ENCODE data around the gene FAM163A.
A peak's percentile ranks its signal among the peaks of the same experiment; 100 is the strongest.

FAM163A gene

DNA sequence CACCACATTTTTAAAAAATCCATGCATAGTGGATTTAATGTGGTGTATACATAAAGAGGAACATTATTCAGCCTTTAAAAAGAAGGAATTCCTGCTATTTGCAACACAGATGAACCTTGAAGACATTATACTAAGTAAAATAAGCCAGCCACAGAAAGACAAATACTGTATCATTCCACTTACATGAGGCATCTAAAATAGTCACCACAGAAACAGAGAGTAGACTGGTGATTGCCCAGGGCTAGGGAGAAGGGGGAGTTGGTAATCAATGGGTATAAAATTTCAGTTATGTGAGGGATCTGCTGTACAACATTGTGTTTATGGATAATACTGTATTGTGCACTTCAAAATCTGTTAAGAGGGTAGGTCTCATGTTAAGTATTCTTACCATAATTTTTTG lies 10.0 kb downstream of the FAM163A start:
- no peak for DNase-seq

DNA sequence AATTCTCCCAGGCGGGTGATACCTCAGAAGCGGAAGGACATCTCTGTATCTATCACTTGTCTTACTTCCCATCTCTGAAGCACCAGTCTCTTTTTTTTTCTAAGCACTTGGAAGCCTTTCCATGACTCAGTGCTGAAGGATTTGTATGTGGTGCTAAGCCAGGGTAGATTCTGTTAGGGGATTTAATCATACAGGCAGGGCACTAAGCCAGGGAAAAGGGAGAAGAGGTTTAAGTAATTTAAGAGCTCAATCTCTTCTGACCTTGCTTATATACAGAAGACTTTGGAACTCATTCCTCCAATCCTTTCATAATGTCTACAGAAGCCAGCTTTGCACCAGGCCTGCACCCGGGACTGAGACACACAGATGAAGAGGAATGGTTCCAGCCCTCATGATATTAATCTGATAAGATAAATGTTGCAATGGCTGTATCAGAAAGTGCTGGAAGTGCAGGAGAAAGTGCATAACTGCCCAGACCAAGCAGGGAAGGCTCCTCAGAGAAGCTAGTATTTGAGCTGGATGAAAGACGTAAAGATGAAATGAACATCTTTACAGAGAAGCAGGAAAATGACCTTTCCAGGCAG lies 11.0 kb downstream of the FAM163A start:
- DNase-seq, result no peak

DNA sequence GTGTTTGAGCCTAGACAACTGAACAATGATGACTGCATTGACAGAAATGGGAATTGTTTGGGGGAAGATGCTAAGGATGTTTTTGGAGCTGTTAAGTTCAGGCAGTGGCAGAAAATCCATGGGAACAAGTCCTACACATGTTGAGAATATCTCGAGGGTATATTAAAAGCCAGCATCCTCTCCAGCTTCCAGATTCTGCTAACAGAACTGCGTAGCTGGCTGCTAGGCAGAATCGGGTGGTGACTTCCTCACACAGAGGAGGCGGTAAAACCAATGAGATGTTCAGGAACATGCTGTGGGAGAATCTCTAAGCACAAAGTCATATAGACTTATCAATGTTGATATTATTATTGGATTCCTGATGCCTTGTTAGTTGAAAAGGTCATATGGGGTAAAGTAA lies 14.8 kb downstream of the FAM163A start:
- no peak for DNase-seq

DNA sequence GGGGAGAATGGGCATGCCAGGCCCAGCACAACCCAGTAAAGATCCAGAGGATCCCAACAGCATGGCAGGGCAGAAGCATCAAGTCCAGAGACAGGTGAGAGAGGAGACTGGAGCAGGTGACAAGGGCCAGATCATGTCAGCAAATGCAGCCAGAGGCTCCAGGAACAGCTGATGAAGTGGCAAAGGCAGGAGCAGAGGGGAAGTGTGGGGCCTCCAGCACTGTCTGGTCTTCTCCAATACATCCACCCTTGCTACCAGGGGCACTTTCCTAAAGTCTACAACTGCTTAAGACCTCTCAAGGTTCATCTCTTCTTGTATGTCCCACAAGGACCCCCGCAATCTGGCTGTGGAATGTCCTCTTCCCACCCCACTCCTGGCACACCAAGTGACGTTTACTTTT lies 17.4 kb downstream of the FAM163A start:
- peak; percentile 32 for DNase-seq

DNA sequence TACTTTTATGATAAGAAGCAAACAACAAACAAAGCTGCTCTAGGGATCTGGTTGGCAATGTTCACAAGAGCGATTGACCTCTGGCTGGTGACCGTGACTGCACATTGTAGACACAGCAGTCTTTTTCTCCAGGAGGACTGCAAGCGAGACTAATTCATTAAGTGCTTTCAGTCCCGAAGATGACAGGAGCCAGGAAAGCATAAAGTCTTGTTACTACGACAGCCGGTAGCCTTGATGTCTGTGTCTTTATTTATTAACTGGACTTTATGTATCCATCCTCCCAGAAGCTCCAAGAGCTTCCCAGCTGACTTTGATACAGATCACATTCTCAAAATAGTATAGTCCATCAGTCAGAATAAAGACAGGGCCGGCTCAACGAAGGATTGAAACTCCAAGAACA lies 18.2 kb downstream of the FAM163A start:
- DNase-seq, result no peak

DNA sequence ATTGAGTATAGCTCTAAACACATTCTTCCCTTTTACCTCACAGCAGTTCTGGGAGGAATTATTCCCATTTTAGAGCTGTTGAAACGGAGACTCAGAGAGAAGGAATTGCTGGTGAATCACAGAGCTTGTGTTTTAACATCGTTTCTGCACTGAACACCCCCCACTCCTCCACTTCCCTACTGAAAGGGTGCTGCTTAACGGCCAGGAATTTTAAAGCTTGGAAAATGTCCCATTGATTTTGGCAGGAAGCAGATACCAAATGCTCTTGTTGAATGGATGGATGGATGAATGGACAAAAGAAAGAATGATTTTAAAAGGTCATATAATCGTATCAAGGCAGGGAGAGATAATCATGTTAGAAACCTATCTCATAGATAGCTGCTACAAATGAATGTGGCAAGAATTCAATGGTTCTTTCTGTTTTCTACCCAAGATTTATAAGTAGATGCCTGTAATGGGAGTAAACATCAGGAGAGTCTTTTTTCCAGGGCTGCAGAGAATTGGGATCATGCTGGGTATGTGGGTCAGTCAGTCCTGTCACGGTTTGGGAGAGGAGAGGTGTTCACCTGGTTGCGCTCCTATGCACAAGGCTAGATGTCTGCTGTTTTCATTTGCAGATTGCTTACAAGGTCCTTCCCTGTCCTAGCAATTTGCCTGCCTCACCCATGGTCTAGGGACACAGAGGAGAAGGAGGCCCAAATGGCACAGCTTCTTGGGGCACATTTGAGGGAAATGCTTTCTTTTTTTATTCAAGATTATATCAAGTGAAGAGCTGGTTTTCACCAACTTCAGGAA lies 19.0 kb downstream of the FAM163A start:
- no peak for DNase-seq

DNA sequence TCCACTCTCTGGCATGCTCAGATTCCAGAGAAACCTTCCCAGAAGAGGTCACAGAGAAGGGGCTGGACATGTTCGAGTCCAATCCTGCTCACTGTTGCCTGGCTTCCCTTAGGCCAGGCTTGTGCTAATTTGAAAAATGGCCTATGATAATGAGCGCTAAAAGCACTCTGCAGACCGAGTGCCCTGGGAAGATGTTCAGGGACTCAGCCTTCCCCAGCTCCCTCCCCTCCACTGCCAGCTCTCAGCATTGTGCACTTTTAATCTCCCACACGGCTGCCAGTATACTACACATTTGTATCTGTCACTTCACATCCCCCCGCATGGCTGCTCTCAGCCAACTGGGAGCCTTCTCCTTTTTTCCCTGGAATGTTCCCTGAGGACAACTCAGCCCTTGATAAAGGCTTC lies 24.1 kb downstream of the FAM163A start:
- peak; percentile 66 for DNase-seq

DNA sequence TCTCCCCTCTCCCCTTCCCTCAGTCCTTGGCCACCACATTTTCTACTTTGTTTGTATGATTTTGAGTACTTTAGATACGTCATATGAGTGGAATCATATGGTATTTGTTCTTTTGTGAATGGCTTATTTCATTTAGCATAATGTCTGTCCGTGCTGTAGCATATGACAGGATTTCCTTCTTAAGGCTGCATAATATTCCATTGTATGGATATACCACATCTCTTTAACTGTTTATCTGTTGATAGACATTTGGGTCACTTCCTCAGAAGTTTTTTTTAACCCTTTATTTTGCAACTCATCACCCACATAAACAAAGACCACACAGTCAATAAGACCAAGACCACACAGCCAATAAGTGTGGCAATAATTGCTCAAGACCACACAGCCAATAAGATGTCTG lies 24.9 kb downstream of the FAM163A start:
- DNase-seq, result no peak

DNA sequence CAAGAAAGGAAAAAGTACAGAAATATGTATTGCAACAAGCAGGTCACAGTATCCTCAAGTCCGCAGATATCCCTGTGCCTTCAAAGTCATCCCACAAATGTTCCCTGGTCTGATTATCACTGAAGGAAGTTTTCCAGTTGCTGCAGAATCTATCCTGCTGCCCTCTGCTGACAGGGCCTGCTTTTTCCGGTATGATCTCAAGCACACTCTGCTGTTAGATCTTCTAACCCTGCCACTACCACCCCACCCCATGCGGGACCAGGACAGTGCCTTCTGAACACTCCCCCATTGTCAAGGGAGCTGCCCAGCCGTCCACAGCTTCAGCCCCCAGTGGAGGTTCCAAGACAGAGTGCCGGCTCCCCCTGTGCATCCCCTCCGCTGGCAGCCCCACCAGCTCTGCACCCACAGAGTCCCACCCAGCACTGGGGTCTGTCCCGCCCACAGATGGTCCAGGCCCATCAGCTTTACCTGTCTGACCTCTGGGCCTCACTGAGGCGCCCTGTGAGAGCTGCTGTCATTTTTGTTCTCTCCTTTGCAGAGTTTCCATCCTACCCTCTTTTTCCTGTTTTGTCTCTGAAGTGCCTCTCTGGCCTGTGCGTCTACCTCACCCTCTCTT lies 27.9 kb downstream of the FAM163A start:
- no peak for DNase-seq

DNA sequence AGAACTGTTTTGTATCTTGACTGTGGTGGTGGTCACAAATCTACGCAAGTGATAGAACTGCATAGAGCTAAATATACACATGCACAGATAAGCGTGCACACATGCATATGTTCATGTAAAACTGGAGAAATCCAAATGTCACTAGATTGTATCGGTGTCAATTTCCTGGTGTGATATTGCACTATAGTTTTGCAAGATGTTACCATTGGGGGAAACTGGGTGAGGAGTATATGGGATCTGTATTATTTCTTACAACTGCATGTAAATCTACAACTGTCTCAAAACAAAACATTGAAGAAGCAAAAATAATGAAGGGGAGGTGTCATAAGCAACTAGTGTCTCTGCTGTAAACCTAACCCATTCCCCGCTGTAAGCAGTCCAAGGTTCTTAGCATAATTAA lies 30.2 kb downstream of the FAM163A start:
- no peak for DNase-seq

DNA sequence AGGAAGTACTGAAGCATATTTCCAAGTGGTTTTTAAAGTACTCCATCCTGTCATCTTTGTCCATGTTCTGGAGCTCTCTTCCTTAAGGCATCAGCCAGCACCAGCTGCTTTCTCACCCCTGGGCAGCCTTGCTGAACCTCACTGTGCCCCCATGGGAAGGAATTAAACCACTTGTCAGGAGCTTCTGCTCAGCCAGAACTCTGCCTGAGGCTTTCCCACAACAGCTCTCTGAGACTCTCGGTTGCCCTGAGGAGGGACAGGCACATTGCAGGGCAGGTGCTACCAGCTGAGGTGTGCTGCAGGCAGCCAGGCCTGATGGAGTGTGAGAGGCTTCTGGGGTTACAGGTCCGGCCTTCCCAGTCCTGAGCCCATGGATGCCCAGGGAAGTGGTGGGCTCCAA lies 30.9 kb downstream of the FAM163A start:
- peak; percentile 43 for DNase-seq

DNA sequence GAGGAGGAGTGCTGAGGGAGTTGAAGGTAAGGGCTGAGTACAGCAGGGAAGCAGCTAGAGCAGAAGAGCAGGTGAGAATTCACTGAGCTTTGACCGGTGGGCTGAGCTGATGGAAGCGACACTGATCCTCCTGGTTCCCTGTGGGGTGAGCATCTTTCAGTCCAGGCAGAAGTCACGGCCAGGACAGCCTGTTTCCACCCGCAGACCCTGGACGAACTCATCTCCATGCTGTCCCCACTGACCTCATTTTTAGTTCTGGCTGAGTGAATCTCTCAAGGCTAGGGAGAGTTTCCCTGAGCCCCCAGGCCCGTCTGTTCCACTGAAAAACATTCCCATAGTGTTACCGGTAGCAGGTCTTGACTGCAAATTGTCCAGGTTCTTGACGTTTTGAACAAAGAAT lies 31.5 kb downstream of the FAM163A start:
- DNase-seq, result peak; percentile 34

DNA sequence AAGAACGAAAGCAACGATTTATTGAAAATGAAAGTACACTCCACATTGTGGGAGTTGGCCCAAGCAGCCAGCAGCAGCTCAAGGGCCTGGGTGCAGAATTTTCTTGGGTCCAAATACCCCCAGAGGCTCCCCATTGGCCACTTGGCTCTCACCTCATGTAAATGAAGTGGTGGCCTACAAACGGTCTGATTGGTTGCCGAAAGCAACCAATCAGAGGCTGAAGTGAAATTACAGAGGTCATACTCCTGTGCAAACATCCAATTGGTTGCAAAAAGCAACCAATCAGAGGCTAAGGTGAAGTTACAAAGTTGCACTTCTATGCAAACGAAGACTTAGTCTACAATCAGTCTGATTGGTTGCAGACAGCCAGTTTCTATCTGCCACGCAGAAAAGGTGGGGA lies 31.9 kb downstream of the FAM163A start:
- no peak for DNase-seq

DNA sequence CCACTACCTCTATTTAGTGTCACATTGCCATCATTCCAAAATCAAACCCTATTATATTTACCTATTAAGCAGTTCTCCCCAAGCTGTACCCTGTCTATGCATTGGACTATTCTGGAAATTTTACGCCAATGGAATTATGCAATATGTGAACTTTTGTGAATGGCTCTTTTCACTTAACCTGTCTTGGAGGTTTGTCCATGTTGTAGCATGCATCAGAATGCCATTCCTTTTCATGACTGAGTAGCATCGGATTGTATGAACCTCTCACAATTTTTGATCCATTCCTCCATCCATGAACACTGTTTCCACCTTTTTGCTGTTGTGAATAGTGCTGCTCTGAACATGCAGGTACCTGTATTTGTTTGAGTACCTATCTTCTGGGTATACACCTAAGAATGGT lies 33.7 kb downstream of the FAM163A start:
- no peak for DNase-seq

DNA sequence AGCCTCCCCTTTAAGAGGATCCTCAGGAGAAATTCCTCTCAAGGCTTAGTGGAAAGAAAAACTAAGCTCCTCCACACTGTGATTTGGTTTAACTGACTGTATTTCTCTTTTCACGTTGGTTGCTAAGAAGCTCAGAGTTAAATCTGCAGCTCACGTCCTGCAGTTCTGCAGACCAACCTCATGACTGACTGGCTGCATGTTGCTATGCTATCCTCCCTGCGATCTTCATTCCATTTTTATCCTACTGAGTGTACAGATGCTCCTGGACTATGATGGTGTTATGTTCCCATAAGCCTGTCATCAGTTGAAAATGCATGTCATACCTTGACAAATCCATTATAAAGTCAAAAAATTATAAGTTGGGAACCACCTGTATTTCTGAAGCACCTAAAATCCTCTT lies 34.6 kb downstream of the FAM163A start:
- no peak for DNase-seq

DNA sequence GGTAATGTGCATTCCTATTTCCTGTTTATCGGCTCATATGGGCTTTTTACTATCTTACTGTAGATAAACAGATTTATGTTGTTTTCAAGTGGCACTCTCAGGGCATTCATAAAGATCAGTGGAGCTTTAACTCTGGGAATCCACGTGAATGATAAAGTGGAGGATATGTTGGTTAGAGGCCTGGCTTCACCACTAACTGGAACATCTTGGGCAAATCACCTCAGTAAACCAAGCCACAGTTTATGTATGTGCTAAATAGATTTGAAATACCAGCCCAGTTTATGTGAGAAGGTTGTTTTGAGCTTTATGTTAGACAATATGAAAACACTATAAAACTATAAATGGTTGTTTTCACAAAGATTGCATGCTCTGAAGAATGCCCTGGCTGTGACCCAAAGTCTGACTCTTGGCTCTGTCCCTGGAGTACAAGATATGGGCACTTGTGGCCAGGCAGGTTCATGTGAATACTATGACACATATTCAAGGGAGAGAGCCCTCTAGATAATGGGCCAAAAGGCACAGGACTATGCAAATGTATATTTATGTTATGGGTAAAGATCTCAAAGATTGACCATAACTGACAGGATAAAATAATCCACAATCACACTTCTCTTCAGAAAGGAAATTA lies 36.7 kb downstream of the FAM163A start:
- no peak for DNase-seq

DNA sequence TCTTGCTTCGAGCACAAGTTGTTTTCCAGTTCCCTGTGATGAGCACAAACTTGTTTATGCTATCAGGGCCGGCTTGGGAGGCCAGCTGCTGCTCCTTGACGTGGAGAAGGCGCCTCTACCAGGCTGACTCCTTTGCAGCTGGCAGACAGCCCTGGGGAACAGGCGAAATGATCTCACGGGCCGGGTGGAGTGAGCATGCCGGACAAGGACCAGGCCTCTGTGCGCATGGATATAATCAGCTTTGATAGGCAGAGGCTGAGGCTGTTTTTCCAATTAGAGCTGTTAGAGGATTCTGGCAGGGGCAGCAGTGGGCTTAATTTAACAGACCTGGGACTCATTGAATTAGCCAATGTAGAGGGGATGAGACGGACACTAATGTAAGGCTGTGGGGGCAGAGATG lies 38.9 kb downstream of the FAM163A start:
- no peak for DNase-seq

DNA sequence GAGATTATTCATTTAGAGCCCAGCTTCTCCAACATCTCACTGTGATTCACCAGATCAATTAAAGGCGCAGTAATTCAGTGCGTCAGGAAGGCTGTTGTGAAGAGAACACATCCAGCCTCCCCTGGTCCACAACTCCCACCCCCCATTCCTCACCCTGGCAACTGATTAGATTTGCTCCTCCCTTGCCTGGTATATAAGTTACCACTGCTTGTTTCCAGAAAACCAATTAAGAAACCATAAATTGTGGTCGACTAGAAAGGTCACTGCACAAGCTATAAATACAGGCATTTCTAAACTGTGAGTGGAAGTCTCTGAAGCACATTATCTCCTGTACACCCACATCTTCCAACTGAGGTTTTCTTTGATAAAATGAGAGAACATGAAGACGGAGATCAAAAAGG lies 41.9 kb downstream of the FAM163A start:
- DNase-seq, result no peak

DNA sequence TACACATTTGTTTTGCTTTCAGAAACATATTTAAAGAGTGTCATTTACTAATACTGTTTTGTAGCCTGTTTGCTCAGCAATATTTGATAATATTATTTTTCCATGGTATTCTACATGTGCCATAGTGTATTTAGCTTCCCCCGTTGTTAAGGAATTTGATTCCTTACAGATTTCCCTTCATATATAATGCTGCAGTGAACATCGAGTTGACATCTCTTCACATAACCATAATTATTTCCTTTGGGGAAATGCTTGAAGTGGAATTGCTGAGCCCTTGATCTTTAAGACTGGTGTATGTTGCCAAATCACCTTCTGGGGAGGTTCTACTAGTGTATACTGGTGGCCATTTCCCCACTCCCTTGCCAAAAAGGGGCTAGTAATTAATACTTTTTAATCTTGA lies 42.6 kb downstream of the FAM163A start:
- DNase-seq, result no peak

DNA sequence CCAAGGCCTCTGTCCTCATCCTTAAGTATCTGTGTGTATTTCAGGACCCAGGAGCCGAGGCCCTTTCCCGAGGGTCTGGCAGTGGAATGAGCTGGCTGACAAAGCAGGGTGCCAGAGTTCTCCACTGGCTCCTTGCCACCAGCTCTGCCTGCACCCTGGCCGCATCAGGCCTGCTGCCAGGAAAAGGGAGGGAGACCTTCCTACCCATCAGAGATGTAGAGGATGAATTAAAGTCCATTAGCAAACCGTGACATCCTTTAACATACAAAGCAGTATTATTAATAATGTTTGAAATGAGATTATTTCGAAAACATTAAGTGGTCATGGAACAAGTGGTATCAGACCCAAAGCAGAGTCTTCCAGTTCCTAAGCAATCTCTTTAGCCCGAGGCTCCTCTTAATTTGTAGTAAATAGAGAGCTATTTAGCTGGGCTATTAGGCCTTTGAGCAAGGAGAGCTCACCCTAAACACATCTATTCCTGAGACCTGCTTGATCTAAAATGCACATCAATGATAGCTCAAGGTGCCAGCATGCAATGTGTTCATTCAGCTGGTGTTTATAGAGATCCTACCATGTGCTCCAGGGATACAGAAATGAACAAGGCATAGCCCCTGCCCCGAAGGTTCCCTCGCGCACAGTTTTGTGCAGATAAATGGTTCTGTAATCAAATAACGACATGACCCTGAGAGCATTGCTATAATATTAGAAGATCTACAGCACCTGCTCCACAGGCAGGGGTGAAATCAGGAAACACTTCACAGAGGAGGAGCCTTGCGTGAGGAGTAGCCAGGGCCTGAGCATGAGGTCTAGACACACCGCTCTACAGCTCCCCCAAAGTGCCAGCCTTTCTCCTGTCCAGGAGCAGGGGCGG lies 44.0 kb downstream of the FAM163A start:
- DNase-seq, result no peak

DNA sequence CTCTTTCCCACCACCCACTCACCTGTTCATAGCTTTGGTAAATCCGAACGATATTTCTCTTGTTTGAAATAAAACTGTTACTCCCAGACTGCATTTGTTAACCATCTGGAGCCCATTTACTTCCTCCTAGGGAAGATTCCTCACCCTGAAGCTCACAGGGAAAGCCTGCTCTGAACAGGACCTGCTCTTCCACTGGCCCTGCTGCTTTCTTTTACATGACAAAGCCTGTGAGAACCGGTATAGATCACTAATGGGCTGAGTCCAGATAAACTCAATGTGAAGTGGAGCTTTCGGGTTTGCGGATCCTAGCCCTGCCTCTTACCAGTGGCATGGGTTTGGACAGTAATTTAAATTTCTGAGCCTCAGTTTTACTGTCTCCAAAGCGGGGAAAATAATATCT lies 45.2 kb downstream of the FAM163A start:
- no peak for DNase-seq

DNA sequence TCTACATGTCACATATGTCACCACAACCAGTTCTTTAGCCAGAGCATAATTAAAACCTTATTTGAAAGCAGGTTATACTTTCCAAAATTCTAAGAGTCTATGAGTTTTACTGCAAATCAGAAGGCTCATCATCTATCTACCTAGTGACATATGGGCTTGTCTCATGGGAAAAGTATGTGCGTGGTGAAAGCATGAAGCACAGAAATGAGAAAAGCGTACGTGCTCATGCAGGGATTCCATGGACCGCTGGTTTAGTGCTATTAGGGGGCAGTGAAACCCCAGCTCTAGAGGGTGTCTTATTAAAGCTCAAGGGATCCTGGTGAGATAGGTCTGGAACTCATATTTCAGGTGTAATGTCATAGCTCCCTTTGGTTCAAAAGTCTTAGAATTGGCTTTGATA lies 50.2 kb downstream of the FAM163A start:
- DNase-seq, result no peak

DNA sequence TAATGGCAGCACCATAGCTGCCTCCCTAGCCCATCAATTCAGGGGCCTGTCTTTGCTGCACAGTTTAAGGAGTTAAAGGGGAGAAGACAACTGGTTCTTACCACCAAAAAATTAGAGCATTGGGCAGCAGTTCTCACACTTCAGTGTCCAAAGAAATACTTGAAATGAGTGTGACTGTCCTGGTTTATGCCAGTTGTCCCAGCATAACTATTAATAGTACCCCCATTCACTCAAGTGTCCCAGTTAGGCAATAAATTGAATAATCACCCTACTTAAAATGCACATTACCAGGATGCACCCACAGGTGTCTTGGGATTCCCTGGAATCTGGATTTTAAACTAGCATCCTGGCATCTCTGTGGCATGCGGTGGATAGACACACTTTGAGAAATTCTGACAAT lies 51.1 kb downstream of the FAM163A start:
- DNase-seq, result no peak

Data from islet precursor cell (in vitro differentiated cells).